Choroid plexus epithelial cell (primary cell): Measurements from ENCODE around the gene RHOBTB1.

ENCODE experiments used
- DNase-seq: peaks from one replicate; pipeline ENCODE4 v3.0.0-alpha.2; 2010; ENCODE audit warnings: low read depth
- H3K4me3 ChIP-seq: 2 replicates; pipeline ENCODE4 v1.5.1; 2011; ENCODE audit warnings: low read depth, mild to moderate bottlenecking, control low read depth, low read length, moderate library complexity
- CTCF ChIP-seq: conservative IDR thresholded peaks from 2 replicates; pipeline ENCODE4 v1.5.1; 2011; ENCODE audit warnings: low read depth, mild to moderate bottlenecking, control low read depth, inconsistent platforms, low read length, moderate library complexity

RHOBTB1 gene

GRCh38 chr10:60965696-60966095 is 21.7 kb upstream of the RHOBTB1 start:
- TF ChIP-seq CTCF, result no peak
- DNase-seq, result no peak
- H3K4me3 ChIP-seq, result no peak overlapping the region

- no peak overlapping the region for H3K4me3 ChIP-seq
- peak; percentile 92 for DNase-seq
- peak; percentile 86 for TF ChIP-seq CTCF
Measured at GRCh38 chr10:60964257-60965235, 20.6 kb upstream of the RHOBTB1 start.

GRCh38 chr10:60963441-60964256 is 19.7 kb upstream of the RHOBTB1 start:
- DNase-seq, result peak; percentile 81
- H3K4me3 ChIP-seq, result no peak overlapping the region
- TF ChIP-seq CTCF, result no peak

GRCh38 chr10:60962946-60963345 is 19.0 kb upstream of the RHOBTB1 start:
- TF ChIP-seq CTCF, result no peak
- peak; percentile 80 for DNase-seq
- H3K4me3 ChIP-seq, result no peak overlapping the region

GRCh38 chr10:60960913-60961312 is 16.9 kb upstream of the RHOBTB1 start:
- no peak for TF ChIP-seq CTCF
- no peak overlapping the region for H3K4me3 ChIP-seq
- DNase-seq, result no peak

- no peak for DNase-seq
- no peak overlapping the region for H3K4me3 ChIP-seq
- no peak for TF ChIP-seq CTCF
Measured at GRCh38 chr10:60960031-60960430, 16.0 kb upstream of the RHOBTB1 start.
